Measurements from ENCODE around the gene SGPP1.
"Not testable (repeated sequence)": the region's sequence is repeated elsewhere in the genome, so short reads cannot be mapped to it uniquely, and the experiment has no call there.

The SGPP1 gene, protein sequence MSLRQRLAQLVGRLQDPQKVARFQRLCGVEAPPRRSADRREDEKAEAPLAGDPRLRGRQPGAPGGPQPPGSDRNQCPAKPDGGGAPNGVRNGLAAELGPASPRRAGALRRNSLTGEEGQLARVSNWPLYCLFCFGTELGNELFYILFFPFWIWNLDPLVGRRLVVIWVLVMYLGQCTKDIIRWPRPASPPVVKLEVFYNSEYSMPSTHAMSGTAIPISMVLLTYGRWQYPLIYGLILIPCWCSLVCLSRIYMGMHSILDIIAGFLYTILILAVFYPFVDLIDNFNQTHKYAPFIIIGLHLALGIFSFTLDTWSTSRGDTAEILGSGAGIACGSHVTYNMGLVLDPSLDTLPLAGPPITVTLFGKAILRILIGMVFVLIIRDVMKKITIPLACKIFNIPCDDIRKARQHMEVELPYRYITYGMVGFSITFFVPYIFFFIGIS

GRCh38 chr14:63727736-63728728 lies at the start of gene SGPP1:
Gene SGPP1 (minus strand): TSS chr14:63728065. CDS start chr14:63727944, 121 bp downstream.
- DNase-seq = peak; percentile 64 to 68

DNA sequence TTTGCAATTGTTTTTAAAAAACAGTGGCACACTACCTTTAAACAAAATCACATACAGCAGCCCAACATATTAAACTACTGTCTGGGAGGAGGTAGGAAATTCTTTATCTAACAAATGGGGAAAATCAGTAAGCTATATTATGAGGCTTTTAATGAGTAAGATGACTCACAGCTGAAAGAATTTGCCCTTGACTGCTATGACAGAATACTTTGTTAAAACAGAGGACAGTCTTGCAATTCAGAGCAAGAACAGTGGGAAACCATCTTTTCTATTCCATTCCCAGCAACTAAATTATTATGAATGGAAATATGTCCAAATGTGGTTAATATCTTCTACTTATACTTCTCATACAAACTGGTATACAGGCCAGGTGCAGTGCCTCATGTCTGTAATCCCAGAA lies 49.2 kb upstream of the SGPP1 start:
- DNase-seq = no peak

DNA sequence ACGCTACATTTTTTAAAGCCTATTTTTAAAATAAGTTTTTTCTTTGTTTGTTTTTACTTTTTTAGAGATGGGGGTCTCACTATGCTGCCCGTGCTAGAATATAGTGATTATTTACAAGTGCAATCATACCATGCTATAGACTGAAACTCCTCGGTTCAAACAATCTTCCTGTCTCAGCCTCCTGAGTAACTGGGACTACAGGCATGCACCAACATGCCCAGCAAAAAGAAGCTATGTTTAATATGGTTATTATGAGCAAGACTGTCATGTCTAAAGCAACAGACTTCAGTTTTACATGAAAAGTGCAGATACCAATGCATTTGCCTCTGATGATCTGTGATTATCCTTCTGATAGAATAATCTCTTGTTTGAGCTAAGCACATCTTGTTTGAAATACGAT lies 45.6 kb upstream of the SGPP1 start:
- DNase-seq = no peak

- peak; percentile 41 to 75 for DNase-seq
Measured at GRCh38 chr14:63770187-63770807, 42.4 kb upstream of the SGPP1 start.

- DNase-seq = no peak
Measured at GRCh38 chr14:63766611-63767010, 38.7 kb upstream of the SGPP1 start.

- DNase-seq = no peak
Measured at GRCh38 chr14:63764620-63765139, 36.8 kb upstream of the SGPP1 start.

GRCh38 chr14:63764103-63764502 lies 36.2 kb upstream of the SGPP1 start:
- no peak for DNase-seq

GRCh38 chr14:63761351-63762117 lies 33.7 kb upstream of the SGPP1 start:
- DNase-seq = peak in 1 of 2 donors; percentile 14

DNA sequence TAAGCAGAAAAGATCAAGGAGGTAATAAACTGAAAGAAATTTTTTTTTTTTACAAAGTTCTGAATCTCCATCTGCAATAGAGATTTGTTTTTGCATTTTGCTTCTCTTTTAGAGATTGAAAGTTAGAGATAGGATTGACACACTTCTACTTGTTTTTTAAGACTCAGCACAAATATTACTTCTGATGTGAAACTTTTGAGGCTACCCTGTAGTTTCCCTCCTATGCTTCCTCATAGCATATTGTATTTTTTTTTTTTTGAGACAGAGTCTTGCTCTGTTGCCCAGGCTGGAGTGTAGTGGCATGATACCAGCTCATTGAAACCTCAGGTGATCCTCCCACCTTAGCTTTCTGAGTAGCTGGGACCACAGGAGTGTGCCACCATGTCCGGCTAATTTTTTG lies 32.1 kb upstream of the SGPP1 start:
- DNase-seq = peak; percentile 22 to 40

DNA sequence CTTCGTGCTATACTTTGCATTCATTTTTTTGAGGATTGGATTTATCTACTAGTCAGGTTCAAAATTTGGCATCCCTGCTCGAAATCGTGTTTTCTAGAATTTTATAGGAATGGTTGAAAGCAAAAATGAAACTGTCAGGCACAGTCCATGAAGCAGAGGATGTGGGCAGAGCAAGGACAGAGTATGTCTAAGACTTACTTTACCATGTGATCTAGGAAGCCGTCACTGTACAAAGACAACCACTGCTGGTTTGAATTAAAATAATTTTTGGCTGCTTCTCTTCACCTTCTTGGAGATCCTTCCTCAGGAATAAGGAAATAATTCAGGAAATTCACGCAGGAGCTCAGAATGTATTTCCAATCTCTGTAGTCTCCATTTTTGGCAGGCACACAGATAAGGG lies 31.6 kb upstream of the SGPP1 start:
- DNase-seq = peak; percentile 13 to 59

DNA sequence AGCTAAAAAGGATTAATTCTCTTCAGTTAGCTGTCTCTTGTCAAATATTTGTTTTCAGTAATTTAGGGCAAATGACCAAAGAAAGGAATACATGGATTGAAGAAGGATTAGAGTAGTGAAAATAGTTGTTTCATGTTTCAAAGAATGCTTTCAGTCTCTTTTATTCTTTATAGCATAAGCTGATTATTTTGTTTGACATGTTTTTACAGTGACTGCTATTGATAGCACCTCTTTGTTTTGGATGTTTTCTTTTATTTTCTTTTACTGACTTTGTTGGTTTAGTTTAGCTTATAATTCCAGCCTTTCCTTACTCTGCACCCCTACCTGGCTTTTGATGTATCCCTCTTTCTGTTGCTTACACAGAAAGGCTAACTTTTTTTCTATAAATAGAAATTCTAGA lies 29.3 kb upstream of the SGPP1 start:
- DNase-seq = no peak

DNA sequence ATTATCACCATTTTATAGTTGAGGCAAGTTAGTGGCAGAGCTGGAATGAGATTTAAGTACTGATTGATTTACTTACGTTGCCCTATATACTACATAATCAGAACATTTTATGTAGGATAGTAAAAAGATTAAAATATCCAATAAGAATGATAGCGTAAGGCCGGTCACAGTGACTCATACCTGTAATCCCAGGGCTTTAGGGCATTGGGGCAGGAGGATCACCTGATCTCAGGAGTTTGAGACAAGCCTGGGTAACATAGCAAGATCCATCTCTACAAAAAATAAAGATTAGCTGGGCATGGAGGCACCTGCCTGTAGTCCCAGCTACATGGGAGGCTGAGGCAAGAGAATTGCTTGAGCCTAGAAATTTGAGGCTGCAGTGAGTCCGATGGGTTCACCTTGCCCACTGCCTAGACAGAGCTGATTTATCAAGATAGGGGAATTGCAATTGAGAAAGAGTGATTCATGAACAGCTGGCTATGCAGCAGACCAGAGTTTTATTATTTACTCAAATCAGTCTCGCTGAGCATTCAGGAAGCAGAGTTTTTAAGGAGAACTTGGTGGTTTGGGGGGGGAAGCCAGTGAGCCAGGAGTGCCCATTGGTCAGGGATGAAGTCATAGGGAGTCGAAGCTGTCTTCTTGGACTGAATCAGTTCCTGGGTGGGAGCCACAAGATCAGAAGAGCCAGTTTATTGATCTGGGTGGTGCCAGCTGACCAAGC lies 24.7 kb upstream of the SGPP1 start:
- peak; percentile 64 to 72 for DNase-seq

- not testable (repeated sequence) for DNase-seq
Measured at GRCh38 chr14:63751076-63751475, 23.2 kb upstream of the SGPP1 start.

DNA sequence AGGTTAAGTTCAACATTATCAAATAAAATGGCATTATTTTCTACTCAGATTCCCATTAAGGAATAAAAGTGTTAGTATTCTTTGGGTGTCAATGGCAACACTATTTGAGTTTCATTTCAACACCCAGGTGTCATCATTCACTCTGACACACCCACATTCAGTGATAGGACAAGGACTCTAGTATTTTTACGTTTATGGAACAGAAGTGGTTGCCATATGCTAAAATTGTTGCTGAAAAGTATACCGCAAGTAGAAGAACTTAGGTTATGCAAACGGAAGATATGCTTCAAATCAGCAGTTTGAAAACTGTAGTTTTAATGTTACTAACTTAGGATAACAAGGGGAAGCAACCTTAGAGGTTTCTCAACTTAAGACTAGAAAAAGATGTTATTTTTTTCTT lies 20.0 kb upstream of the SGPP1 start:
- no peak for DNase-seq

DNA sequence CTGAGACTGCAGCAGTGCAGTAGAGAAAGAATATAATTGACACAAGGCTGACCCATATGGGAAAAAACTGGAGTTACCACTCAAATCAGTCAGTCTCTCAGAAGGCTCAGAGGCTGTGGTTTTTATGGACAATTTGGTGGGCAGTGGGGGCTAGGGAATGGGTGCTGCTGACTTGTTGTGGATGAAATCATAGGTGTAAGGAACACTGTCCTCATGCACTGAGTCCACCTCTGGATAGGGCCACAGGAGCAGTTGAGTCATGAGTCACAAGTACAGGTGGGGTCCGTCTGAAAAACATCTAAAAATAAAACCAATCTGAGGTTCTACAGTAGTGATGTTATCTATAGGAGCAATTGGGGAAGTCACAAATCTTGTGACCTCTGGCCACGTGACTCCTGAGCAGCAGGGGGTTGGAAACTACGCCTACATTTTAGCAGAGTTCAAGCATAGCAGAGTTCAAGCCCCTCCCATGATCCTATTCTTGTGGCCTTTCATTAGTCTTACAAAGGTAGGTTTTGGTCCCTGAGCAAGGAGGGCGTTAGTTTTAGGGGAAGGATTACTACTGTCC lies 18.1 kb upstream of the SGPP1 start:
- peak; percentile 19 to 68 for DNase-seq

DNA sequence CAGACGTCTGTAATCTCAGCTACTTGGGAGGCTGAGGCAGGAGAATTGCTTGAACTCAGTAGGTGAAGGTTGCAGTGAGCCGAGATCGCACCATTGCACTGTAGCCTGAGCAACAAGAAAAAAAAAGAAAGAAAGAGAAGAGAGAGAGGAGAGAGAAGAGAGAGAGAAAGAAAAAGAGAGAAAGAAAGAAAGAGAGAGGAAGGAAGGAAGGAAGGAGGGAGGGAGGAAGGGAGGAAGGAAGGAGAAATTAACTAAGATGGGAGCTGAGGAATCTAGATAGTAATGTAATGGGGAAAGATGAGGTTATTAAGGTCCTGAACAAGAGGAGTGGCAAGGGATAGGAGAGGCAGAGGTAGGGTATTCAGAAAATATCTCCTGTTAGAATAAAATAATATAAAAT lies 17.4 kb upstream of the SGPP1 start:
- DNase-seq = no peak

DNA sequence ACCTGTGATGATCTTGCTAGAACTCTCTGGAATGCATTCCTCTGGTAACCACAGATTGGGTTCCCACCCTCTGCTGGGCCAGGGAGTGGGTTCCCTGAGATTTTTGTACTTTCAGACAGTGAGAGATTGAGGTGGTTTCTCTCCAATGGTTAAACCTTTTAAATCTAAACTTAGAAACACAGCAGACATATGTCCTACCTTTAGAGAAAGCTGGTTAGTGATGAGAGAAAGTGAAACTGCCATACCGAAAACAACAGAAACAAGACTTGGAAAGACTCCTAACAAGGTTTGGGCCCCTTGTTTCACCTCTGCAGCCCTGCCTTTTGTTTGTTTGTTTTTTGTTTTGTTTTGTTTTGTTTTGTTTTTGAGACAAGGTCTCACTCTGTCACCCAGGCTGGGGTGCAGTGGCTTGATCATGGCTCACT lies 9.7 kb upstream of the SGPP1 start:
- no peak for DNase-seq

DNA sequence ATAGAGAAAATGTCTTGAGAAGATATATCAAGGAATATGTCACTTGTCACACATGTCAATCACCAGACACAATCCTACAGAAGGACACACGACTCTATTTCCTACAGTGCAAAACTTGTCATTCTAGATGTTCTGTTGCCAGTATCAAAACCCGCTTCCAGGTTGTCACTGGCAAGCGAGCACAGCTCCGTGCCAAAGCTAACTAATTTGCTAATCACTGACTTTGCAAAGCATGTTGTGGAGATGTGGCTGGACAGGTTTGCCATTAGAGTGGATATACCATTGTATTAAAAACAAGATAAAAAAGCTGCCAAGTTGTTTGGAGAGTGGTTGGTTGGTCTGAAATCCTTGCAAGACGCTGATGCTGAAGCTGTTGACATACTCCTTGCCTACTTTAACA lies 7.9 kb upstream of the SGPP1 start:
- no peak for DNase-seq

DNA sequence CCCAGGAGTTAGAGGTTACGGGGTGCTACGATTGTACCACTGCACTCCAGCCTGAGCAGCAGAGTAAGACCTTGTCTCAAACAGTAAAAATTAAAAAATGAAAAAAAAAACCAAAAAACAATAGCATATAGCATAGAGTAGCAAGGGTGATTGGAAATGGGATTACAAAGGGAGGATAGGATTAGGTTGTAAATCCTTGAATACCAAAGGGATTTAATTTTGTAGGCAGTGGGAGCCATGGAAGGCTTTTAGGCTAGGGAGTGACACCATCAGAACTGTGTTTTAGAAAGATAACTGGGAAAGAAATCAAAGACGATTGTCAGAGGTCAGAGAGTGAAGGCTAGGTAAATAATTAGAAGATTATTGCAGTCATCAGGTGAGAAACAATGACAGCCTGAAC lies 2.8 kb upstream of the SGPP1 start:
- no peak for DNase-seq

GRCh38 chr14:63727231-63727735 lies 582 bp downstream of the SGPP1 start:
- DNase-seq = peak; percentile 22 to 33

- peak; percentile 48 to 55 for DNase-seq
Measured at GRCh38 chr14:63726499-63726898, 1.4 kb downstream of the SGPP1 start.
